ENCODE measurements around the gene RAB22A.

RAB22A gene

DNA sequence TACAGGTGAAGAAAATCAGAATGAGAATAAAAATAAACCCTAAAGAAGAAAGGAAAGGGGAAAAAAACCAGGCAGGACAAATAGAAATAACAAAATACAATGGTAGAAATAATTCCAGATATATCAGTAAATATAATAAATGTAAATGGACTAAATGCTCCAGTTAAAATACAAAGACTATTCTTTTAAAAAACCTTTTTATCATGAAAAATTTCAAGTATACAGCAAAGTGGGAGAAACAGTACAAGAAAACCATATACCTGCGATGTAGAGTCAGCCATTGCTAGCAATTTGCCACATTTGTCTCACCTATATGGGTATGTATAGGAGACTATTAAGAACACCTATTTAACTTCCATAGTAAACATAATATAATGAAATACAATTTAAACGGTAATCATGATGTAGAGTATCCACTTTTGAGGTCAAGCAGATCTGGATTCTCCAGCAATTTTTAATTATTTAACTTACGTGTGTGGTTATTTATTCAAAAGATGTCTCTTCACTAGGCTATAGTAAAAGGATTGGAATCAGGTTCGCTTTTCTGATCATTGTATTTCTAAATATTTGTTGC is 78.6 kb downstream of the RAB22A start:
- no peak for DNase-seq

DNA sequence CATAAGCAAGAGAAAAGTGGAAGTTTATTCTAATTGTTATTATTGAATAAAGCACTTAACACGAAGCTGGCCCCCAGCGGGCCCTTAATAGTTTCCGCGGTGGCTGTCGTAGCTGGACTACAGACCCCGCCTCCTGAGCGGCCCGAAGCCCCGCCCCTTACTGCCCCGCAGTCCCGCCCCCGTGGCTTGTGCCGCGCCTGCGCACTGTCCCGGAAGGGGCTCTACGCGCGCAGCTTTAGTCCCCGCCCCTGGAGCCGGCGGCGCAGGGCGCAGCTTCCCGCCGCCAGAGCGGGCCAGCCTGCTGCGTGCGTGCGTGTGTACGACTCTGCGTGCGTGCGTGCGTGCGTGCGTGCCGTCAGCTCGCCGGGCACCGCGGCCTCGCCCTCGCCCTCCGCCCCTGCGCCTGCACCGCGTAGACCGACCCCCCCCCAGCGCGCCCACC is 79.4 kb downstream of the RAB22A start, which contains the start of gene VAPB:
VAPB (plus strand) TSS at position 348 of the 442 bp plus-strand sequence. CDS start 231 bp downstream, outside the sequence.
- peak; percentile 81 for DNase-seq

GRCh38 chr20:58389324-58389967 is 79.9 kb downstream of the RAB22A start:
- DNase-seq = peak; percentile 78

GRCh38 chr20:58389968-58390658 is 80.6 kb downstream of the RAB22A start:
- DNase-seq = no peak

GRCh38 chr20:58390659-58391035 is 81.1 kb downstream of the RAB22A start:
- no peak for DNase-seq

DNA sequence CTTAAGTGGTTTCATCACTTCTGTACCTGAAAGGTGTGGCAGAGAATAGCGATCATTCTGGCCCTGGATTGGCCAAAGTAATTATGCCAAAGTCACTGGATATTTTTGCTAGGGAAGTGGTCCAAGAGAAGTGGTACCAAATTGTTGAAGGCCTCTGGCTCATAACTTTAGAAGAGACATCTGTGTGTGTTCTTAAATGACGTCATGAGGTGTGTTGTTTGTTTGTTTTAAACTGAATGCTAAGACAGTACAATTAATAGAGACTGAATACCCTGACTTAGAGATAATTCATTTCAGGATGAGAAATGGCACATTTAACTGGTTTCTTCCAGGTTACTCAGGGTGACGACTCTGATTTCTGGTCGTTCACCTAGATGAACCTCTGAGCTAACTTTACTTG is 82.8 kb downstream of the RAB22A start:
- no peak for DNase-seq

- no peak for DNase-seq
Observed at GRCh38 chr20:58393299-58393698, 83.8 kb downstream of the RAB22A start.

- DNase-seq = no peak
Observed at GRCh38 chr20:58394801-58395200, 85.3 kb downstream of the RAB22A start.

DNA sequence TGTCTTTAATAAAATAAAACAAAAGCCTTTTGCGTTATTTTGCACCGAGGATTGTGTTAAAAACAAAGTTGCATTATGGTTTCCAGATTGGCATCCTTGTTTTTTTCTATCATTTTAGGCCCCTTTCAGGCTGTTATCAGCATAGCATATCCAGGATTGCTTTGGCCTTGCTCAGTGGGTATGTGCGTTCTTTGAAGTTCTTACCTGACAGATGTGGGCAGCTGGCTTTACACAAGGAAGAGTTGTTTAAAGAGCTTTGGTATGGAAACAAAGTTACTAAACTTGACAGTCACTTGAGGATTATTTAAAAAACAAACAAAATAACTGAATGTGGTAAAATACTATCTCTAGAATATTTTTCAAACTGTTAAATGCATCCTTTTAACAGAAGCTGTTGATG is 86.1 kb downstream of the RAB22A start:
- no peak for DNase-seq

DNA sequence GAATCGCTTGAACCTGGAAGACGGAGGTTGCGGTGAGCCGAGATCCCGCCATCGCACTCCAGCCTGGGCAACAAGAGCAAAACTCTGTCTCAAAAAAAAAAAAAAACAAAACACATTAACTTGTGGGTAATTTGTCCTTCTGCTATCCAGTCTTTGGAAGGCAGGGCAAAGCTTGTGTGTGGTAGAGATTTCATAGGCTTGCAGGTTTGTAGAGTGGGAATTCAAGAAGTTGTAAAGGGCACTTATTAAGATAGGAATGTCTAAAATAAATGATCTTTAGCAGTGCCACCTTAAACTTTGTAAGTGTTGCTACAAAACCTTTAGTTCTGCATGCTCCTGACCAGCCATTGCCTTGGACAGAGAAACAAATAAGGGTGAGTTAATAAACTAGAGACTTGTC is 87.9 kb downstream of the RAB22A start:
- DNase-seq = no peak

DNA sequence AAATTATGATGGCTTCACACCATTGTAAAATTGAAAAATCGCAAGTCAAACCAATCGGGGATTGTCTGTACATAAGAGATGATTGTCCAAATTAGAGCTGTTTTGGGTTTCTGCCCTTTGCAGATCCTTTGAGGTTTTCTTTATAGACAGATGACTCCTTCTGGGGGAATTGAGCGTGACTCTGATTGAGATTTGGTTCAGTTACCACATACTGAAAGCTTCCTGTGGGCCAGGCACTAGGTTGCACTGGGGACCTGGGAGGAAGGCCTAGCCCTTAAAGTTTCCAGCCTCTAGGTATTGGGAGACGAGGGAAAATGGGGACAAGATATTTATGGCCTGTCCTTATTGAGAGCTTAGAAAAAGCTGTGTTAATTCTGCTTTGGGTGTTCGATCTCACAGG is 88.7 kb downstream of the RAB22A start:
- DNase-seq = no peak

DNA sequence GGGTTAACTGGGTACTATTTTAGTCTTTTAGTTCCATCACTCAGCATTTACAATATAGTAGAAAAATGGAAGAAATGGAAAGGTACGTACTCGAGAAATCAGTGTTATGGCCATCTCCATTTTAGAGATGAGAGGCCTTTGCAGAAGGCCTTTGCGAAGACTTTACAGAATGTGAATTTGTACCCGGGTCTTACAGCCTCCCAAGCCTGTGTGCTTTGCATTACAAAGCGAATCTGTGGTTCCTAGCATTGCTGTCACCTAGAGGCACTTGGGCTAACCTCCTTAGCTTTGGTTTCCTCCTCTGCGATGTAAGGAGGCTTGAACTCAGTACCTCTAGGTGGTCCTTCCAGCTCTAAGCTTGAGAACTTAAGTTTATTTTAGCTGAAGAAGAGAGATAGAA is 90.4 kb downstream of the RAB22A start:
- DNase-seq = no peak

DNA sequence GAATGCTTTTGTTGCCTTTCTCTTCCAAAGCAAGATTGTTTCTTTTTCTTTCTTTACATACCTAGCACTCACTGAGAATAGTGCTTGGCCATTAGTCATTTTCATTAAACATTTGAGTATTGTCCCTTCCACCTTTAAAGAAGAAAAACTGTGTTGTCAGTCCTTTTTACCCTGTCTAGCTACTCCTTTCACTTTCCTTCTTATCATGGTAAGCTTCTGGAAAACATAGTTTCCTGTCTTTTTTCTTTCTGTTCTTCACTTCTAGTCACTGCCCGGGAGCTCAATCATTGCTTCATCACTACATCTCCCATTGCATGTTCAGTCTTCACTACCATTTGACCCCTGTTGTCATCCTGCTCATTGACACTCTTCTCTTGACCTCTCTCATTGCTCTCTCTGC is 91.6 kb downstream of the RAB22A start:
- no peak for DNase-seq

DNA sequence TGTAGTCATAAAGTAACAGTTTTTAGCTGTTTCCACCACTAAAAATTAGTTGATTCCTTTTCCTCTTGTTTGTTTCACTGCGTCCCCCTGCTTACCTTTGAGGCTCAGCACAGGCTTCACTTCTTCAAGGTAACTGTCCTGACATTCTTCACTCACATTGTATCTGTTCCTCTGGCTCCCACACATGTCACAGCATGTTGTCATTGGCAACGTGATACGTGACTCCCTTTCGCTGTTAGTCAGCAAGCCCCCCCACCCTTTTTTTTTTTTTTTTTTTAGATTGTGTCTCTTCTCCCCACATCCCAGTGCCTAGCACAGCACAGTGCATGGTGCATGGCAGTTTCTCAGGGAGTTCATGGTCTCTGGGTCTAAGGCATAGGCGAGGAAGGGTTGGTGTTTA is 92.8 kb downstream of the RAB22A start:
- no peak for DNase-seq

DNA sequence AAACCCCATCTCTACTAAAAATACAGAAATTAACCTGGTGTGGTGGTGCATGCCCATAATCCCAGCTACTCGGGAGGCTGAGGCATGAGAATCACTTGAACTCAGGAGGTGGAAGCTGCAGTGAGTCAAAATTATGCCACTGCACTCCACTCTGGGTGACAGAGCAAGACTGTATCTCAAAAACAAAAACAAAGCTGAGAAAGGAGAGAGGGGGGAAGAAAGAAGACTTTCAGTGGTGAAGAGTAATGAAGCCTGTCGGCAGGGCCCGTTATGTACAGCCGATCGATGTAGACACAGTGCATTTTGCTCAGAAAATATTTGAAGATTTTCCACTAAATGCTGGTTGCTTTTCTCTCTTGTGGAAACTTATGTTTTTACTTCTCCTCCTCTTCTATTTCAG is 93.3 kb downstream of the RAB22A start:
- no peak for DNase-seq

- DNase-seq = no peak
Observed at GRCh38 chr20:58403272-58403671, 93.8 kb downstream of the RAB22A start.

GRCh38 chr20:58405504-58406291 is 96.2 kb downstream of the RAB22A start:
- no peak for DNase-seq

DNA sequence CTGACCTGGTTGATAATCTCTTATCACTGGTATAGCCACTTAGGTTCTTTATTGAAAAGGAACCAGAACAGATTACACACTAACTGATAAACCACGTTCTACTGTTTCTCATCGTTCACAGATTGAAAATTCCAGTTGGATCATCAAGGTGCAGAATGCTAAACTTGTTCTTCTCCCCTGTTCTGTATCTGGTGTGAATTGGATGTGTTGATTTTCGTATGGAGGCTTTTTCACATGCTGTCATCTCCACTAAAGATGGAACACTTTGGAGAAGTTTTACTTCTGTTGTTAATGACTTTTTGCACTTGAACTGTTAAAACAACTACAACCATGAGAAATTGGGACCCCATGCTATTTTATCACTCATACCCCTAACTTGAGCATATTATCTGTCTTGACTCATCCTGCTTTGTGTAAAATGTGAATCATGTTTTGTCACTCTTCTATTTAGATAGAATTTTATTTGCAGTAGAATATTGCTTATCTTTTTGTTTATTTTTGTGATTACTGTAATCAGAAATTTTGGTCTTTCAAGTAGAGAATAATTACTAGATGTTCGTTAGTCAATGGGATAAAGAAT is 97.0 kb downstream of the RAB22A start:
- no peak for DNase-seq

GRCh38 chr20:58407201-58407873 is 97.8 kb downstream of the RAB22A start:
- no peak for DNase-seq

- DNase-seq = no peak
Observed at GRCh38 chr20:58407966-58408557, 98.5 kb downstream of the RAB22A start.

DNA sequence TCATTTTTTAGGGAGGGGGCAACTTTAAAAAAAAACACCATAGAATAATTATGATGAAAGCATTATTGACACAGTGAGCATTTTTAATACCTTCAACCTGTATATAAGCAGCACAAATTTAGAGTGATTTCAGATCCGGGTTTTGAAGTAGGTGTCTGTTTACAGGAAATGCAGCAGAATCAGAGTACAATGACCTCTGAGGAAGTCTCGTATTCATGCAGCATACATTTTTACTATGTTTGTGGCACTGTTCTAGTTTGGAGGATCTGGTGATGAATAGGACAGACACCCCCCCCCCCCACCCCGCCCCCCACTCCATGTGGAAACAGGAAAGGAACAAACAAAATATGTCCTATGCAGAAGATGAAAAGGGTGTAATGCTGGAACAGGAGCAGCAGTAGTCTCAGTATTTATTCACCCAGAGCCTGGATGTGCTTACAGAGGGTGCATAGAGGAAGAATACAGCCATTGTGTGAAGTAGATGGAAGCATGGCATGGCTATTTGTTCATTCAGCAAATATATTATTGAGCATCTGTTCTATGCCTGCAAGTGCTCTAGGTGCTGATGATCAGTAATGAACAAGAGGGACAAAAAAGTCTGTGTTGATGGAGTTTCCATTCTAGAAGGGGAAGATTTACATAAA is 99.2 kb downstream of the RAB22A start:
- no peak for DNase-seq

Data from right kidney (tissue), 1 donor.